AG10803 (cell line): ENCODE measurements around the gene FBXO31.

Experiments used
- DNase-seq: peaks from one replicate; pipeline ENCODE4 v3.0.0; 2010; ENCODE audit warnings: low read depth
- H3K4me3 ChIP-seq: 2 replicates; pipeline ENCODE4 v1.5.1; 2011; ENCODE audit warnings: mild to moderate bottlenecking, low read length, control low read depth
- TF ChIP-seq, protein P1 (sequence below): conservative IDR thresholded peaks from 2 replicates; pipeline ENCODE4 v1.5.1; 2011; ENCODE audit warnings: mild to moderate bottlenecking, low read length, control low read depth, inconsistent platforms

Gene FBXO31

DNA sequence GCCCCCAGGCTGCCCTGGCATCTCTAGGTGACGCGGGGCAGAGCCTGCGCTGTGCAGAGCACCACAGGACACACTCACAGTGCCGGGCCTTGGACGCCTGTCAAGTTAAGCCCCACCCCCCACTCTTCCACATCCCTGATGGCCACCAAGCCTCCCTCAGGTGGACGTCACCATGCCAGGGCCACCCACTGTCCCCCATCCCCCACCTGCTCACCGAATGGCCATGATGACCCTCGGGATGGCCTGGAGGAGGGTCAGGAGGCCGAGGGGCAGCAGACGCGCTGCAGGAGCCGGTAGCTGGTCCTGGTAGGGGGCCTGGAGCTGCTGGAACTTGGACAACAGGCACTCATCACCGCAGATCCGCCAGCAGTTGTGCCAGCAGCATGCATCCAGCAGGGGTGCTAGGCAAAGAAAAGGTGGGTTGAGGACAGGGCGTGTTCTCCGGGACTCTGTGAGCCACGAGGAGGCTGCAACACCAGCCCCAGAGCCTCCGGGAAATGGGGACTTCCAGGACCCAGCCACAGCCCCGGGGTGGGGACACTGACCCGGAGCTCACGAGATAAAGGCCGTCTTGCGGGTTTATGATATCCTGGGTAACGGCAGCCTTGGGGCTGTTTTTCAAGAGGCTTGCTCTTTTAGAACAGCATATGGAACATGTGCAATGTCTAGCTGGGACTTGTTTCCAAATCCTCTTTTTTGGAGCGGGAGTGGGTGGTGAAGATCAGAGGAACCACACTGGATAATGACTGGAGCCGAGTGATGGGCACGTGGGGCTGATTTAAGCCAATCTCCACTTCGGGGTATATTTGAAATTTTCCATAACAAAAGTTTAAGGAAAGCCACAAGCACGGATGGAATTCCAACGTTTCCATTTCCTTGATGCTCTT lies 77.8 kb downstream of the FBXO31 start:
- TF ChIP-seq, protein P1, sequence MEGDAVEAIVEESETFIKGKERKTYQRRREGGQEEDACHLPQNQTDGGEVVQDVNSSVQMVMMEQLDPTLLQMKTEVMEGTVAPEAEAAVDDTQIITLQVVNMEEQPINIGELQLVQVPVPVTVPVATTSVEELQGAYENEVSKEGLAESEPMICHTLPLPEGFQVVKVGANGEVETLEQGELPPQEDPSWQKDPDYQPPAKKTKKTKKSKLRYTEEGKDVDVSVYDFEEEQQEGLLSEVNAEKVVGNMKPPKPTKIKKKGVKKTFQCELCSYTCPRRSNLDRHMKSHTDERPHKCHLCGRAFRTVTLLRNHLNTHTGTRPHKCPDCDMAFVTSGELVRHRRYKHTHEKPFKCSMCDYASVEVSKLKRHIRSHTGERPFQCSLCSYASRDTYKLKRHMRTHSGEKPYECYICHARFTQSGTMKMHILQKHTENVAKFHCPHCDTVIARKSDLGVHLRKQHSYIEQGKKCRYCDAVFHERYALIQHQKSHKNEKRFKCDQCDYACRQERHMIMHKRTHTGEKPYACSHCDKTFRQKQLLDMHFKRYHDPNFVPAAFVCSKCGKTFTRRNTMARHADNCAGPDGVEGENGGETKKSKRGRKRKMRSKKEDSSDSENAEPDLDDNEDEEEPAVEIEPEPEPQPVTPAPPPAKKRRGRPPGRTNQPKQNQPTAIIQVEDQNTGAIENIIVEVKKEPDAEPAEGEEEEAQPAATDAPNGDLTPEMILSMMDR, result peak; percentile 47
- DNase-seq, result peak; percentile 82
- H3K4me3 ChIP-seq, result peak overlapping the region; percentile 45

DNA sequence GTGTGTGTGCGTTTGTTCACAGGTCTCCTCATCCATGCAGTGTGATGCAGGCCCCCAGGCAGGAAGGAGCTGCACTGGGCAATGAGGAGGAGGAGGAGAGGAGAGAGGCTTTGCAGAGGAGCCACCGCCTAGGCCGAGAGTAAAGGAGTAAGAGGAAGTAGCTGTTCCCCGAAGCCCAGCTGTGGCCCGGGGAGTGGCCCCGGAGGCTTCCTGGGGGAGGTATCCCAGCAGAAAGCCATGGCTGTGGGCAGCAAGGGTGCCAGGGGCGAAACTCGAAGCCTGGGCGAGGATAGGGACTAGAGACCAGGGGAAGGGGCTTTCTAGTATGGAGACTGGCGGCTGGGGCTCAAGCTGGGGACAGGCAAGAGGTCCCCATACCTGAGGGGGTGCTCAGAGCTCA lies 78.6 kb downstream of the FBXO31 start:
- DNase-seq, result no peak
- TF ChIP-seq, protein P1, result no peak
- no peak overlapping the region for H3K4me3 ChIP-seq

DNA sequence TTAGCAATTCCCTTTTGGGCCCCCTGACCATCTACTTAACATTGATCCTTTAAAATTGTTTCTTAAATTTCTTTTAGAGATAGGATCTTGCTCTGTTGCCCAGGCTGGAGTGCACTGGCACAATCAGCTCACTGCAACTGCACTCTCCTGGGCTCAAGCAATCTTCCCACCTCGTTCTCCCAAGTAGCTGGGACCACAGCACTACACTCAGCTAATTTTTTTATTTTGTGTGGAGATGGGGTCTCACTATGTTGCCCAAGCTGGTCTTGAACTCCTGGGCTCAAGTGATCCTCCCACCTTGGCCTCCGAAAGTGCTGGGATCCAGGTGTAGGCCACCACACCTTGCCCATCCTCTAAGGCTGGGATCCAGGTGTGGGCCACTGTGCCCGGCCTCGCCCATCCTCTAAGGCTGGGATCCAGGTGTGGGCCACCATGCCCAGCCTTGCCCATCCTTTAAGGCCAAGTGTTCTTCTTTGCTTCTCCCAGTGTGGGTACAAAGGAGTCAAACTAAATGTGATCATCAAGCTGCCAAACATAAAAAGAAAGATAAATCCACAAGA lies 79.5 kb downstream of the FBXO31 start:
- TF ChIP-seq, protein P1, result no peak
- no peak for DNase-seq
- no peak overlapping the region for H3K4me3 ChIP-seq

DNA sequence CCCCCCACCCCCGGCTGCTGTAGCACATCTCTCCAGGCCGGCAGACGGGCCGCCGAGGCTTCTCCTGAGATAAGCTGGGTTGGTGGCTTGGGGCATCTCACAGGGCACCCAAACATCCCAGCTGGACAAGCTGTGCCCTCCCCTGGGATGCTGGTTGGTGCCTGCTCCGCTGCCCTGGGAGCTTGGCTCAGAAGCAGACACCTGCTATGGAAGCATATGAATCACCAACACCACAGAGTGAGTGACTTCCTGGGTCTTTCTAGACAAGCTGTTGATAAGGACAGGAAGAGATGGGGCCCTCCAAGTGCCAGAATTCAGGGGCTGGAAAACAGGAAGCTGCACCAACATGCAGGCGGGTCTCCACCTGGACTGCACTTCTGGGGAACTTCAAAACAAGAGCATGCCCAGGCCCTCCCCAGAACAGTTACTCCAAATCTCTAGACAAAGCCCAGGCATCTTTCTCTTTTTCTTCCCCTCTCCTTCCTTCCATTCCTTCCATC lies 80.1 kb downstream of the FBXO31 start:
- no peak overlapping the region for H3K4me3 ChIP-seq
- DNase-seq, result no peak
- TF ChIP-seq, protein P1, result no peak

DNA sequence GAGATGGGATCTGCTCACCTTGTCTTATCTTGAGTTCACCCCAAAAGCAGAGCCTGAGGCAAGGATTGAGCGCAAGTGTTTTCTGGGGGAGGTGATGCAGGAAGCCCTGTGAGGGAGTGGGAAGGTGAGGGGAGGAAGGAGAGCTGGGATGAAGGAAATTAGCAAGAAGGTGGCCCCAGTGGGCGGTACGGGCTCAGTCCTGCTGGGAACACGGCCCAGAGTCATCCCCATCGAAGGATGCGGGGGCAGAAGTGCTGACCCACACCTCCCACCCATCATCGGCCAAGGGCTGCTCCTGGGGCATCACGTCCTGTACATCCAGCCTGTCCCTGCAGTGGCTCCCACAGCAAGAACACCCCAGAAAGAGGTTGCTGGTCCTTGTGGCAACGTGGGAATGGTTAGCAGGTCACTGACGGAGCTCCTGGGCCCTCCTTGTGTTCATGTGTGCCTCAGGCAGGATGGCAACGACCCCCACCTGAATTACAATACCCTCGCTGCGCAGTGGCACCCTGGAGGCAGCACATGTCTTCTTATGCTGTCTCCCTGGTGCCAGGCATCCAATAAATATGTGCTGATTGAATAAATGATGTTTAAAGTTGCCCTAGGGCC lies 84.6 kb downstream of the FBXO31 start:
- no peak for DNase-seq
- no peak overlapping the region for H3K4me3 ChIP-seq
- TF ChIP-seq, protein P1, result no peak

DNA sequence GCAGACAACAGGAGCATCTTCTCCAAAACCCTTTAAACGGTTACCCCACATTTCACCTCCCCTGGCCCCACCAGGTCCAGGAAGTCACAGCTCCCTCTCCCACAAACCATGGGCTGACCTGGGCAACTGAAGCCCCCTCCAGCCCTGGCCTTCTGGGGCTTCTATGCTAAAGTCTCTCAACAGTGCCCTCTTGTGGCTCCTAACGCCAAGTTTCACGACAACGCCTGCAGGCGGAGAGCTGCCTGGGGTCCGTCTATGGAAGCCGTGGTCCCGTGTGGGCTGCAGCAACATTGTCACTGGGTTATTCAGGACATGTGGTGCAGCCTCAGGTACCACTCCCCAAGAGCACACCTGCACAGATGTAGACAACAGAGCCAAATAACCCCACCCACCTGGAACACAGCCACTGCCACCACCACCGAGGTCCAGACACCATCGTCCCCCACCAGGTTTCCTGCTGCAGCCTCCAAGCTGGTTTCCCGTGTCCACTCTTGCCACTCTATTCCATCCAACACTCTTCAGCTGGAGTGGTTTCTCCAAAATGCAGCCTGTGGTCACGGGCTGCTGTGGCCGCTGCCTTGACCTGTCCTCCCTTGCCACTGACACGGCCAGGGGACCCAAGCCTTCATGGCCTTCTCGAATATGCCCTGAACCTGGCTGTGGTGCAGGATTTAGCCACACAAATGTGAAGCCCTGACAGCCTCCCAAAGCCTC lies 85.5 kb downstream of the FBXO31 start:
- H3K4me3 ChIP-seq, result no peak overlapping the region
- DNase-seq, result no peak
- TF ChIP-seq, protein P1, result peak; percentile 68
